ENCODE measurements around the gene FAM13A.

DNA sequence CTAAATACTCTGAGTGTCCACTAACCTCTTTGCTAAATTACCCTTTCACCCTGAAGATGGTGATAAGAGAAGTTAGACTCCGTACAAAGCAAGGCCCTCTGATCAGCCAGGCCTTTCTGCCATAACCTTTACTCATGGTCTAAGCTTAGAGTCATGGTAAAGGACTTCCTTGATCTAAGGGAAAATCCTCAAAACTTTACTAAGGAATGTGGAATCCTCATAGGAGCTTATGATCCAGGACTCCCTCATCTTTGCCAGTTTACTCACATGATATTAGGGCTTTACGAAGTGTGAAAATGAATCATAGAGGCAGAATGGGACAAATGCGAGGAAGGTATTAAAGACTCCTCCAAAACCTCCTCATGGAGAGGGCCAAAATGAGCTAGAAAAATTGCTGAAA is 7.9 kb upstream of the FAM13A start:
- TF ChIP-seq POLR2AphosphoS5 (IDR thresholded peaks at IDR 0.05) (no peak), POLR2A (IDR thresholded peaks at IDR 0.05) (no peak), EP300 (IDR thresholded peaks at IDR 0.05) (no peak)
- TF ChIP-seq, protein P1, sequence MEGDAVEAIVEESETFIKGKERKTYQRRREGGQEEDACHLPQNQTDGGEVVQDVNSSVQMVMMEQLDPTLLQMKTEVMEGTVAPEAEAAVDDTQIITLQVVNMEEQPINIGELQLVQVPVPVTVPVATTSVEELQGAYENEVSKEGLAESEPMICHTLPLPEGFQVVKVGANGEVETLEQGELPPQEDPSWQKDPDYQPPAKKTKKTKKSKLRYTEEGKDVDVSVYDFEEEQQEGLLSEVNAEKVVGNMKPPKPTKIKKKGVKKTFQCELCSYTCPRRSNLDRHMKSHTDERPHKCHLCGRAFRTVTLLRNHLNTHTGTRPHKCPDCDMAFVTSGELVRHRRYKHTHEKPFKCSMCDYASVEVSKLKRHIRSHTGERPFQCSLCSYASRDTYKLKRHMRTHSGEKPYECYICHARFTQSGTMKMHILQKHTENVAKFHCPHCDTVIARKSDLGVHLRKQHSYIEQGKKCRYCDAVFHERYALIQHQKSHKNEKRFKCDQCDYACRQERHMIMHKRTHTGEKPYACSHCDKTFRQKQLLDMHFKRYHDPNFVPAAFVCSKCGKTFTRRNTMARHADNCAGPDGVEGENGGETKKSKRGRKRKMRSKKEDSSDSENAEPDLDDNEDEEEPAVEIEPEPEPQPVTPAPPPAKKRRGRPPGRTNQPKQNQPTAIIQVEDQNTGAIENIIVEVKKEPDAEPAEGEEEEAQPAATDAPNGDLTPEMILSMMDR (IDR thresholded peaks at IDR 0.05): no peak

Measured in suprapubic skin (tissue), 4 donors.